Tongue (tissue), 2 donors: ENCODE results near the gene PIP5K1B. TPM values are rescaled to one million over a fixed set of nuclear protein-coding genes. Genes with fewer than 3 reads are reported as not detected.
A peak's percentile ranks its signal among the peaks of the same experiment; 100 is the strongest.

Source experiments
- DNase-seq: peaks from one replicate; pipeline ENCODE4 v3.0.0-alpha.2; 2015
- total RNA-seq: library from RNA; depleted of rRNA; stranded (reverse); fragments of >200 nt; gene quantifications from one replicate; pipeline ENCODE4 v1.2.3, GENCODE V29; 2014

The PIP5K1B gene
- total RNA-seq, 1 donor from 2014 or later, result 4.5 TPM

- DNase-seq, result no peak
Measured at GRCh38 chr9:68996462-68996861, 291.4 kb downstream of the PIP5K1B start.

GRCh38 chr9:68997666-68998065, 292.6 kb downstream of the PIP5K1B start:
- no peak for DNase-seq

DNA sequence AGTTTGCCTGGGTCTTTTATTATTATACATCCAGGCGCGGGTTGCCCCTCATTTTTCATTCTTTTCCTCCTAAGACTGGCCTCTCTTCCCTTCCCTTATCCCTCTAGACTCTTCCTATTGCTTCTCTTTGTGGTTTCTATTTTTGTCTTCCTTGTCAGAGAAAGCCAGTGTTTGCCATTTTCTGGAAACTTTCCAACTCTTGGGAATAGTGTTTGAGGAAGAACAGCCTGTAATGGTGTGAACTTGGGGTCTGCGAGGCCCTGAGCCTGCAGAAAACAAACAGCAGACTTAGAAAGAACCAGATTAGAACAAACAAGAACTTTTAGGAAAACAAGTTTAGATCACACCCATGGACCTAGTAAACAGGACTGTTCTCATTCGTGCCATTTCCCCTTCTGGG, 293.3 kb downstream of the PIP5K1B start:
- DNase-seq, result no peak

DNA sequence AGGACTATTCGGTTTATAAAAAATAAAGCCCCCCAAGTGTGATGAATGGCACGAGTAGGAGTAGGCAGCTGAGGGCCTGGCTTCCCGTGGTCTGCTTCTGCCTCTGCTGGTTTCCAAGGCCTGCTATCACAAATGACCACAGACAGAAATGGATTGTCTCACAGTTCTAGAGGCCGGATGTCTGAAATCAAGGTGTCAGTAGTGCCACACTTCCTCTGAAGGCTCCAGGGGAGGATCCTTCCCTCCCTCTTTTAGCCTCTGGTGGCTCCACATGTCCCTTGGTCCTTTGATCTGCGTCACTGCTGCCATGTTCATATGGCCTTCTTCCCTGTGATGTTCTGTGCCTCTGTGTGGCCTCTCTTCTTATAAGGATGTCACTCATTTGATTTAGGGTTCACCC, 293.8 kb downstream of the PIP5K1B start:
- DNase-seq, result no peak

DNA sequence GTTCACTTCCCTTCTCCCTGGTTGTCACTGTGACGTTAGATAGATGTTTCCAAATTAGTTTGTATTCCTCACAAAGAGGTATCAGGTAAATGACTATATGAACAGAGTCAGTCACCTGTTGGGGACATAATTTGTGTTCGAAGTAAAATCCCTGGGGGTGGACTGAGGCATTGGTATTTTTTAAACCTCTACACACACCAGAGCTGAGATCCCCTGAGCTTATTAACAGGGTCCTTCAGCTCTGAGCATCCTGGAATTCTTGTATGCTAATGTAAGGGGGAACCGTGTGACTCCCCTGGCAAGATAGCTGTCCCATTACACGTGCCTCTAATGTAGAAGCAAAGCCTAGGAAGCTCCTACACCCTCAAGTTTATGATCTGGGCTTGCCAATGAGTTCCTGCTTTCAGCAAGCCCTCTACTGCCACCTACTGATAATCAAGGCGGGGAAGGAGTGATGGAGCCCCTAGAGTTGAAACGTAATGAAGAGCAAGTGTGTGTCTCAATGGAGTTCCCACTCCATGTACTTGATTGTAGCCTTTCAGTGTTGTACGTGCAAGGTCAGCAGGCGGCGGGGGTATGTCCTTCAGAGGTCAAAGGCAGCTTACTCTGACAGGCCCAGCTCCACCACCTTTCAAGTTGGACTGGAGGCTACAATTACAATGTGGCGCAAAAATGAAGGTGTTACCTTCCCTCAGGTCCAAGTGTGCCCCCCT, 294.5 kb downstream of the PIP5K1B start:
- peak; percentile 85 for DNase-seq

- no peak for DNase-seq
Measured at GRCh38 chr9:69001921-69002320, 296.9 kb downstream of the PIP5K1B start.

DNA sequence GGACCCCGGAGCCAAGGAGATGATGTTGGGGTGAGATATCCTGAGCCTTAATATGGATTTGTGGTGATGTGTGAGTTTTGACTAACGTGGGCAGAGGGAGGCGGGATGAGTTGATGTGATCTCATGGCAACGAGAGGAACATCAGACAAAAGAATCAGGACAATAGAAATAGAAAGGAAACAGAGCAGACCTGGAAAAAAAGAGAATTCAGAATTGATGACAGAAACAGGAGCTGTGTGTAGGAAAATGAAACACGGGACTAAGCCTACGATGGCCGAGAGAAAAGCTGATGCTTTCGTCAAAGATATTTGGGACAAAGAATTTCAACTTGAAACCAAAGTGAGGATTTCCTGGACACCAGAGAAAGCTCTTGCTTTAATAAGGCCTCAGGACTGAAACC, 298.0 kb downstream of the PIP5K1B start:
- DNase-seq, result no peak

- peak; percentile 37 for DNase-seq
Measured at GRCh38 chr9:69004836-69005235, 299.8 kb downstream of the PIP5K1B start.

- DNase-seq, result no peak
Measured at GRCh38 chr9:69009708-69010107, 304.7 kb downstream of the PIP5K1B start.

DNA sequence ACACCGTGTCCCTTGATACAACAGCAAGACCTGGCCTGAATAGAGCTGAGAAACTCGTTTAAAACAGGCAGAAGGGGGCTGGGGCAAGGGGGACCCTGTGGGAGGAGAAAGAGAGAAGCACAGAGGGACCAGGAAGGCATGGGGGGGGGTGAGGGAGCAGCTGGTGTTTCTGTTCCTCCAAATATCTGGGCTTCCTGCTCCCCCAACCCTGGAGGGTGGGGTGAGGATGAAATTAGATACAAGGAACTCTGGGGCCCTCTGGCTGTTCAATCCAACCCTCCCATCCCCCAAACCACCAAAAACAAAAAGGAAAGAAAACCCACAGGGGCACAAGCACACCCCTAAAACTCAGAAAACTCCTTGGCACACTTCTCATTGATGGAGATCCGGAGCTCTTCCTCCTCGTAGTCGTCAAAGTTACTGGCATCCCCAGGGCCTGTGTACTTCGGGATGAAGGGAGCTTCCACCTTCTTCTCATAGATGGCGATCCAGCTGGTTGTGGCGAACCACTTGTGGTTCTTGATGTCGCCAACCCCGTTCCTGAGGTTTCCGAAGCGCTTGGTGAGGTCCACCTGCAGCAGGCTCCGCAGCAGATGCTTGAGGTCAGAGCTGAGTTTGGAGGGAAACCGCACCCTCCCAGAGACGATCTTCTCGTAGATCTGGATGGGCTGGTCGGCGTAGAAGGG, 307.8 kb downstream of the PIP5K1B start:
- no peak for DNase-seq

GRCh38 chr9:69013382-69013727, 308.3 kb downstream of the PIP5K1B start:
- DNase-seq, result no peak

DNA sequence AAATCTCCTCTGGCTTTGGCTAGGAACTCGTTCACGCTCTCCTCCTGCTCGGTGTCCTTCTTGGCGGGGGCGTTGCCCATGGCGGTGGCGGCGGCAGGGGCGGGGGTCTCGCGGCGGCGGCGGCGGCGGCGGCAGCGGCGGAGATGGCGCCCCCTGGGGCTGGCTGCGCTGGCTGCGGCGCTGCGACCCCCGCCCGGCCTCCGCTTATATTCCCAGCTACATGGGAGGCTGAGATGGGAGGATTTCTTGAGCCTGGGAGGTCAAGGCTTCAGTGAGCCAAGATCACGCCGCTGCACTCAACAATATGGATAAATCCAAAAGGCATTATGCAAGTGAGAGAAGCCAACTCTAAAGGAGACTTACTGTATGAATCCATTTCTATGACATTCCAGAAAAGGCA, 309.0 kb downstream of the PIP5K1B start, which contains the start of gene PRKACG:
TSS of gene PRKACG (minus strand) at position 101 of the 400 bp plus-strand sequence. CDS start at position 80, 21 bp downstream.
- no peak for DNase-seq

- DNase-seq, result no peak
Measured at GRCh38 chr9:69016191-69017096, 311.4 kb downstream of the PIP5K1B start.

DNA sequence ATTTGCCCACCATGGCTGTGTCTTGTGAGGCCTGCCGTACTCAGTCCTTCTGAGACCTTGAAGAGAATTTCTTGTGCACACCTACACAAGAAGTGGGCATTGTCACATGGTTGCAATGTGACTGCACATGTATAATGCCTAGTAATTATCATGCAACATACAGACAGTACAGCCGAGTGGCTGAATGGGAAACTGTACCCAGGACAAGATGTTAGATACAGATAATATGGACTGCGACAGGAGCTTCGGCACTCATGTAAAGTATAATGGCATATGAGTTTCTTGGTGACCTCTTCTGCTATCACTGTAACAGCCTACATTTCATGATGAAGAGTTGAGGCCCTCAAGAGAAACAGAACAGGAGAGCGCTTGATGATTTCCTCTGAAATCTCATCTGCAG, 313.7 kb downstream of the PIP5K1B start:
- no peak for DNase-seq

DNA sequence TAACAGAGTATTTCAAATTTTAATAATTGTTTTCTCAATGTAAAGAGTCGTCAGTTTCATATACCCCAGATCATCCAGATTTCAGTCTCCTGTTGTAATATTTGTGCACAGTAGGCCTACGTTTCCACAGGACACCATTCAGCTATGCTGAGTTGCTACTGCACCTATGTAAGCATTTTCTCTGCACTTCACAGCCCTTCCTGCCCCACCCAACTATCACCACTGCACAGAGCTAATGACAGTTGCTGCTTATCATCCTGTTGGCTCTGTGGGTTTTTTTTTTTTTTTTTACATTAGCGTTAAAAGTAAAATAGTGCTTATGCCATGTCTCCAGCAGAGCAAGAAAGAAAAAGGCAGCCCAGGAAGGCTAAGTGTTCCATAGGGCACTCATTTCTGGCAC, 314.8 kb downstream of the PIP5K1B start:
- no peak for DNase-seq

DNA sequence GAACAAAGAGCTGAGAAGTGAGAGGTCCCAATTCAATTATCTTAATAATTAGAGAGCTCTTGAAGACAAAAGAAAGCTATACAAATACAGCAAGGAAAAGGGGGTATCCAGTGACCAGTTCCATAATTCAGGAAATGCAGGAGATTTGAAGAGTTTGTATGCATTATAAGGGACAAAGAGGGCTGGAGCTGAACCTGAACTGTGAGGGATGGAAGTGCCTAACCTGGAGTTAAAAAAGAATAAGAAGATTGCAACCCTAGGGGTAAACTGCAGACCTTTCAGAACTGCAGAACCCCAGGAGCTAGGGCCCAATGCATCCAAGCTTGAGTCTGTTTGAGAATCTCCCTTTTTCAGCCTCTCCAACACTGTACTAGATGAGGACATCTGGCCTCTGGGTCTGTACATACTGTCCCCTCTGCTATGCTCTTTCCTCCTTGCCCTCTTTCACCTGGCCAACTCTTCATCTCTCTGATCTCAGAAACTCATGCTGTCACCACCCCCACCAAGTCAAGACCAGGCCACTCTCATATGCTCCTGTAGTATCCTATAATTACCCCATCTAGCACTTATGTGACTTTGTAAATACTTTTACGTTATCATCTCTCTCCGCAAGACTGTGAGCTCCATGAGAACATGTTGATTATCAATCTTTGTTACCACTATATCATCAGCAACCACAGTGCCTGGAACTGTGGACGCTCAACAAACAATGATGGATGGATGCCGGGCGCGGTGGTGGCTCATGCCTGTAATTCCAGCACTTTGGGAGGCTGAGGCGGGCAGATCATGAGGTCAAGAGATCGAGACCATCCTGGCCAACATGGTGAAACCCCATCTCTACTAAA, 315.5 kb downstream of the PIP5K1B start:
- DNase-seq, result no peak

GRCh38 chr9:69023650-69024049, 318.6 kb downstream of the PIP5K1B start:
- no peak for DNase-seq

DNA sequence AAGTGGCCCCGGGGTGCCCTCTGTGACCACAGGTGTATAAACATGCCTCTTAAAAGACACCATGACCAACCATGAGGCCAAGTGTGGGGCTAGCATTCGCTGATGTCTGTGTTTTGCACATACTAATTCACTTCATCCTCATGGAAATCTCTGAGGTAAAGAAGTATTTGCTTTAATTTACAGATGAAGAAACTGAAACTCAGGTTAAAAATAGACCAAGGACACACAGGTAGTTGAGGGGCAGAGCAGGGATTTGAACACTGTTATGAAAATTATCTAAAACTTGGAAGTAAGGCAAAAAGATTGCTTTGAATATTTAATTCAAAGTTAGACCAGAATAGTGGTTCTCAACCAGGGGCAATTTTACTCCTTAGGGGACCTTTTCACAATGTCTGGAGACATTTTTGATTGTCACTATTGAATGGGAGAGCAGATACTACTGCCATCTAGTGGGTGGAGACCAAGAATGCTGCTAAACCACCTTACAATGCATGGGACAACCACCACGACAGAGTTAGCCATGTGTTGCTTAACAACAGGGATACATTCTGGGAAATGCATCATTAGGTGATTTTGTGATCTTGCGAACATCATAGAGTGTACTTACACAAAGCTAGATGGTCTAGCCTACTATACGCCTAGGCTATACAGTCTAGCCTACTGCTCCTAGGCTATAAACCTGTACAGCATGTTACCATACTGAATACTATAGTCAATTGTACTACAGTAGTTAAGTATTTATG, 322.5 kb downstream of the PIP5K1B start:
- peak; percentile 68 for DNase-seq

GRCh38 chr9:69028754-69029153, 323.7 kb downstream of the PIP5K1B start:
- no peak for DNase-seq

DNA sequence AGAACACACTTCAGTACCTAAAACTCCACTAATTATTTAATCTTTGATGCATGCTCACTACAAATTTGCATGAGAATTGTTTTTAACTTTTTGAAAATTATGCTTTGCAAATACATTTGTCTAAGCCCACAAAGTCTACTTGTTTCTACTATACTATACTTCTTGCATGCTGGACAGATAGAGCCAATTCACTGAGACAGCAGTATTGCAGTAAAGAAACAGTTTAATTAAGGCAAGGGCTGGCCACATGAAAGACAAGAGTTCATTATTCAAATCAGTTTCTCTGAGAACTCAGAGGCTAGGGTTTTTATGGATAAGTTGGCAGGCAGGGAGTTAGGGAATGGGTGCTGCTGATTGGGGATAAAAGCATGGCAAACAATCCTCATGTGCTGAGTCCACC, 324.5 kb downstream of the PIP5K1B start:
- DNase-seq, result no peak
